H1 (cell line): Measurements from ENCODE around the gene PROSER3. TPM values are rescaled to one million over a fixed set of nuclear protein-coding genes. Genes with fewer than 3 reads are reported as not detected.

ENCODE experiments used
- CTCF ChIA-PET: fragments of 300-600 bp; sonication (Branson Sonifier 250); formaldehyde crosslinking; loops from one replicate; lab custom pipeline; 2021; ENCODE audit not compliant: partially characterized antibody; lab: Charles Lee
- POLR2A ChIA-PET: fragments of 300-600 bp; sonication (Branson Sonifier 250); formaldehyde crosslinking; loops from one replicate; lab custom pipeline; 2021; ENCODE audit warnings: inconsistent platforms; ENCODE audit not compliant: partially characterized antibody; lab: Charles Lee
- DNase-seq, 2 experiments: peaks; one replicate each; pipeline versions ENCODE4 v3.0.0 to v3.0.0-alpha.2; 2010 to 2022; ENCODE audit warnings: low spot score in 2 of 2, low read depth in 1 of 2, mixed read lengths in 1 of 2
- FAIRE-seq: peaks from 2 replicates; lab custom pipeline; 2011; peaks lifted over from hg19 to GRCh38; lab: Jason Lieb, UNC
- H2AFZ ChIP-seq: 2 replicates; pipeline ENCODE4 v1.8.1; 2012; ENCODE audit warnings: low read length, inconsistent platforms
- H2AK5ac ChIP-seq: 2 replicates; pipeline ENCODE4 v1.6.1; 2013; ENCODE audit warnings: low read depth, low read length
- H2BK120ac ChIP-seq: replicated peaks from 2 replicates; pipeline ENCODE3; 2013; ENCODE audit warnings: low read depth, low read length, inconsistent platforms
- H2BK12ac ChIP-seq: 2 replicates; pipeline ENCODE4 v1.6.1; 2013; ENCODE audit warnings: low read depth, low read length
- H2BK15ac ChIP-seq: 2 replicates; pipeline ENCODE4 v1.6.1; 2013; ENCODE audit warnings: low read length
- H2BK20ac ChIP-seq: 2 replicates; pipeline ENCODE4 v1.6.1; 2013; ENCODE audit warnings: low read length
- H2BK5ac ChIP-seq: 2 replicates; pipeline ENCODE4 v1.6.1; 2013; ENCODE audit warnings: low read depth, low read length
- H3K14ac ChIP-seq: 2 replicates; pipeline ENCODE4 v1.6.1; 2013; ENCODE audit warnings: inconsistent platforms; ENCODE audit not compliant: insufficient read length
- H3K18ac ChIP-seq: 2 replicates; pipeline ENCODE4 v1.6.1; 2013; ENCODE audit warnings: low read length; ENCODE audit errors: extremely low read depth
- H3K23ac ChIP-seq: 2 replicates; pipeline ENCODE4 v1.6.1; 2013; ENCODE audit warnings: inconsistent platforms; ENCODE audit not compliant: insufficient read length
- H3K23me2 ChIP-seq: 2 replicates; pipeline ENCODE4 v1.6.1; 2013; ENCODE audit warnings: low read depth, low read length
- H3K27ac ChIP-seq: 2 replicates; pipeline ENCODE4 v1.6.1; 2011; ENCODE audit warnings: low read depth, low read length, inconsistent platforms
- H3K27me3 ChIP-seq, 4 experiments: replicated peaks in 1 of 4; 1 replicate in 1 of 4; 2 replicates in 3 of 4; pipeline versions ENCODE4 v1.6.1 to v1.8.1; 2011 to 2013; ENCODE audit warnings: low read length in 3 of 4, mild to moderate bottlenecking in 3 of 4, inconsistent platforms in 2 of 4, mixed read lengths in 2 of 4, moderate library complexity in 1 of 4; ENCODE audit not compliant: control insufficient read depth in 3 of 4, insufficient read depth in 3 of 4; ENCODE audit errors: extremely low read depth in 1 of 4
- H3K36me3 ChIP-seq, 4 experiments: 2 replicates each; pipeline versions ENCODE4 v1.6.1 to v1.8.1; 2011 to 2013; ENCODE audit warnings: mild to moderate bottlenecking in 4 of 4, low read length in 3 of 4, moderate library complexity in 2 of 4, control low read depth in 1 of 4, inconsistent platforms in 1 of 4; ENCODE audit not compliant: insufficient read depth in 4 of 4, control insufficient read depth in 2 of 4
- H3K4ac ChIP-seq: replicated peaks from 2 replicates; pipeline ENCODE3; 2013; ENCODE audit warnings: low read length, low read depth, mixed read lengths, inconsistent platforms; ENCODE audit not compliant: insufficient read length
- H3K4me1 ChIP-seq, 4 experiments: replicated peaks in 1 of 4; 1 replicate in 1 of 4; 2 replicates in 3 of 4; pipeline versions ENCODE4 v1.6.1 to v1.8.1; 2011 to 2013; ENCODE audit warnings: low read length in 3 of 4, inconsistent platforms in 2 of 4, mixed read lengths in 1 of 4; ENCODE audit not compliant: insufficient read depth in 4 of 4, control insufficient read depth in 3 of 4
- H3K4me2 ChIP-seq, 2 experiments: 2 replicates each; pipeline versions ENCODE4 v1.6.1 to v1.8.1; 2011 to 2013; ENCODE audit warnings: low read depth in 2 of 2, low read length in 2 of 2, control low read depth in 1 of 2, inconsistent platforms in 1 of 2, mild to moderate bottlenecking in 1 of 2; ENCODE audit not compliant: insufficient read depth in 1 of 2
- H3K4me3 ChIP-seq, 4 experiments: fragments of 200-600, 300-600 bp in 1 of 4; sonication (generic), shearing (Covaris generic), sonication (Bioruptor Twin) in 1 of 4; 2 replicates each; pipeline versions ENCODE4 v1.5.1 to v1.8.1; 2011 to 2016; ENCODE audit warnings: low read length in 4 of 4, low read depth in 3 of 4, control low read depth in 2 of 4, inconsistent platforms in 2 of 4, mild to moderate bottlenecking in 2 of 4, mixed read lengths in 1 of 4, moderate library complexity in 1 of 4; ENCODE audit not compliant: insufficient read depth in 2 of 4; ENCODE audit errors: extremely low read depth in 1 of 4
- H3K56ac ChIP-seq: replicated peaks from 2 replicates; pipeline ENCODE3; 2013; ENCODE audit warnings: low read depth, mild to moderate bottlenecking, mixed read lengths, low read length, inconsistent platforms; ENCODE audit not compliant: insufficient read length
- H3K79me1 ChIP-seq: 2 replicates; pipeline ENCODE4 v1.6.1; 2013; ENCODE audit warnings: low read depth, low read length, control low read depth
- H3K79me2 ChIP-seq, 2 experiments: 2 replicates each; pipeline versions ENCODE4 v1.6.1 to v1.8.1; 2012 to 2013; ENCODE audit warnings: low read length in 2 of 2, mild to moderate bottlenecking in 2 of 2, inconsistent platforms in 1 of 2; ENCODE audit not compliant: insufficient read depth in 2 of 2, control insufficient read depth in 1 of 2
- H3K9ac ChIP-seq, 4 experiments: replicated peaks in 1 of 4; 1 replicate in 1 of 4; 2 replicates in 3 of 4; pipeline versions ENCODE4 v1.6.1 to v1.8.1; 2011 to 2013; ENCODE audit warnings: low read depth in 3 of 4, low read length in 3 of 4, control low read depth in 2 of 4, mild to moderate bottlenecking in 2 of 4, moderate library complexity in 2 of 4, inconsistent platforms in 1 of 4; ENCODE audit errors: extremely low read depth in 1 of 4
- H3K9me3 ChIP-seq, 2 experiments: 2 replicates each; pipeline versions ENCODE4 v1.6.1 to v1.8.1; 2012 to 2013; ENCODE audit warnings: mild to moderate bottlenecking in 2 of 2, moderate library complexity in 2 of 2, control low read depth in 1 of 2, inconsistent platforms in 1 of 2, low read depth in 1 of 2, low read length in 1 of 2, mixed read lengths in 1 of 2; ENCODE audit not compliant: insufficient read depth in 2 of 2
- H4K20me1 ChIP-seq, 2 experiments: replicated peaks in 1 of 2; 2 replicates each; pipeline versions ENCODE3 to v1.8.1; 2011 to 2013; ENCODE audit warnings: inconsistent platforms in 2 of 2, low read length in 2 of 2, mild to moderate bottlenecking in 1 of 2; ENCODE audit not compliant: insufficient read depth in 2 of 2, control insufficient read depth in 1 of 2
- H4K5ac ChIP-seq: 2 replicates; pipeline ENCODE4 v1.6.1; 2013; ENCODE audit warnings: low read length, low read depth, mixed read lengths, inconsistent platforms; ENCODE audit not compliant: insufficient read length
- H4K8ac ChIP-seq: 2 replicates; pipeline ENCODE4 v1.8.0; 2013; ENCODE audit warnings: mild to moderate bottlenecking, moderate library complexity, low read length, inconsistent platforms; ENCODE audit not compliant: insufficient read depth; ENCODE audit errors: extremely low read depth
- H4K91ac ChIP-seq: replicated peaks from 2 replicates; pipeline ENCODE3; 2013; ENCODE audit warnings: low read length, mixed read lengths, inconsistent platforms; ENCODE audit not compliant: insufficient read length
- WGBS, 2 experiments: shearing (Covaris generic) in 1 of 2; methylation state at CpG; one replicate each; pipeline versions ENCODE4 v1.1.6 to v1.1.7; 2013 to 2015; ENCODE audit warnings: low lambda C conversion rate in 2 of 2, mixed read lengths in 2 of 2, inconsistent platforms in 1 of 2, low coverage in 1 of 2, missing lambda C conversion rate in 1 of 2; ENCODE audit not compliant: insufficient replicate concordance in 2 of 2, insufficient coverage in 1 of 2, insufficient read length in 1 of 2; ENCODE audit errors: extremely low coverage in 1 of 2, missing lambda C conversion rate in 1 of 2; 5-methylcytosine and 5-hydroxymethylcytosine counted together
- long read RNA-seq, 2 experiments: library from RNA in 1 of 2; library from capped mRNA in 1 of 2; stranded (forward); transcript quantifications; one replicate each; pipeline ENCODE4 v2.0.0, GENCODE V29; 2021; ENCODE audit warnings: inconsistent platforms in 1 of 2
- polyA minus RNA-seq, 3 experiments: library from RNA; depleted of rRNA, polyadenylated mRNA; stranded (reverse); fragments of >200 nt; gene quantifications; 1 replicate in 2 of 3; 2 replicates in 1 of 3; pipeline ENCODE4 v1.2.3, GENCODE V29; 2011
- polyA plus RNA-seq, 7 experiments: library from polyadenylated mRNA; depleted of rRNA in 3 of 7; stranded (reverse) in 5 of 7; unstranded in 2 of 7; fragments of >200 nt in 5 of 7; fragments of 200-250 nt in 2 of 7; gene quantifications; 1 replicate in 5 of 7; 2 replicates in 1 of 7; 4 replicates in 1 of 7; pipeline versions ENCODE4 v1.2.1 to v1.2.3, GENCODE V29; 2011 to 2013; ENCODE audit warnings: missing spikeins in 2 of 7, mixed read lengths in 2 of 7
- total RNA-seq: library from RNA; stranded (reverse); fragmentation: NEBNext Ultra II Directional; extraction: Animal tissue kit (Norgen Biotek cat#: 25700); gene quantifications from 2 replicates; pipeline ENCODE4 v1.2.1, GENCODE V29; 2021

PROSER3 gene
- 20.8 and 28.9 TPM in 2 replicates for total RNA-seq
- 17.8 and 27.8 TPM in 2 replicates for polyA plus RNA-seq (2011; rRNA removed)
- 7.6 TPM for polyA plus RNA-seq (2011; cell fraction: cytosol; rRNA removed)
- 45.0 TPM for polyA plus RNA-seq (2011; cell fraction: nucleus; rRNA removed)
- 16.1 to 23.4 TPM (median 19.6 TPM) in 4 replicates for polyA plus RNA-seq (2012, experiment 1 of 2)
- 16.3 TPM for polyA plus RNA-seq (2012, experiment 2 of 2)
- 22.3 TPM for polyA plus RNA-seq (2013, experiment 1 of 2)
- polyA plus RNA-seq (2013, experiment 2 of 2), result 21.7 TPM
- polyA minus RNA-seq (2011; rRNA and poly(A)+ RNA removed), result 15.9 and 27.8 TPM in 2 replicates
- 19.3 TPM for polyA minus RNA-seq (2011; cell fraction: cytosol; rRNA and poly(A)+ RNA removed)
- polyA minus RNA-seq (2011; cell fraction: nucleus; rRNA and poly(A)+ RNA removed), result 19.8 TPM
- long read RNA-seq, experiment 1, partial matches to known transcripts, result 0 of 1 reads
- long read RNA-seq, experiment 1, other reads (novel, unspliced or antisense), result 1 of 1 reads
- long read RNA-seq, experiment 2, partial matches to known transcripts, result 0 of 3 reads
- long read RNA-seq, experiment 2, other reads (novel, unspliced or antisense), result 1 of 3 reads

GRCh38 chr19:35757749-35758608 is at the start of gene PROSER3:
TSS of gene PROSER3 (plus strand) at chr19:35758176. CDS start at chr19:35758216, 40 bp downstream.
- Histone ChIP-seq H3K14ac (peak within 1 kb of the TSS; percentile 4), H2BK120ac (peak within 1 kb of the TSS; percentile 36), H3K36me3 (peaks cover 0 to 13% (median 4%) of the 10 kb centered on the region in 4 experiments; a peak in 5 of 8 replicates), H2BK15ac (0 out of 2 replicates have a peak within 1 kb of the TSS, but pooled peaks have one; percentile 81), H3K56ac (peak within 1 kb of the TSS; percentile 90), H3K27ac (peak within 1 kb of the TSS; percentile 77; the same call in 1 of the 2 replicates), H3K27me3 (peaks cover 0 to 17% (median 11%) of the 10 kb centered on the region in 4 experiments; a peak in 5 of 7 replicates), H2AFZ (peak within 1 kb of the TSS; percentile 83; the same call in 1 of the 2 replicates), H3K23me2 (peaks cover 16% of the 10 kb centered on the region; the same call in 1 of the 2 replicates), H2BK20ac (no peak within 1 kb of the TSS), H2AK5ac (no peak within 1 kb of the TSS; the same call in 1 of the 2 replicates), H4K20me1 (peaks cover 0 to 6% of the 10 kb centered on the region in 2 experiments), H3K18ac (peak within 1 kb of the TSS; percentile 99), H3K23ac (no peak within 1 kb of the TSS), H3K9ac (peak within 1 kb of the TSS; percentile 61 to 90 (median 77)), H3K4me2 (peak within 1 kb of the TSS; percentile 95 to 98), H3K79me1 (peaks cover 4% of the 10 kb centered on the region), H3K9me3 (no peaks in the 10 kb centered on the region), H2BK5ac (peak within 1 kb of the TSS; percentile 99), H3K4ac (peak within 1 kb of the TSS; percentile 76), H3K4me1 (peaks cover 0 to 18% (median 11%) of the 10 kb centered on the region in 4 experiments; a peak in 5 of 7 replicates), H2BK12ac (0 out of 2 replicates have a peak within 1 kb of the TSS, but pooled peaks have one; percentile 92), H4K5ac (peak within 1 kb of the TSS; percentile 74), H3K4me3 (peak within 1 kb of the TSS; percentile 95 to 100 (median 98)), H4K8ac (peak within 1 kb of the TSS; percentile 93), H3K79me2 (peaks cover 0 to 6% of the 10 kb centered on the region in 2 experiments; a peak in 2 of 4 replicates), H4K91ac (peak within 1 kb of the TSS; percentile 99)
- DNase-seq (peak; percentile 97 to 98), FAIRE-seq (peak; percentile 92)
- WGBS, 2 experiments, result 1% methylated on average over 50 of the region's 53 CpGs; no CpG with 5 or more reads in 1 of the 2 experiments
- ChIA-PET POLR2A (interaction anchor here (0.8 to 2.6 kb wide), 8 partner anchors 7 to 27 kb away, joined by 3 to 23 read pairs (median 8); partner anchors contain the start of genes LIN37, PSENEN and U2AF1L4), CTCF (interaction anchor here (0.6 to 2.0 kb wide), 4 partner anchors 9 to 19 kb away, joined by 3 to 9 read pairs (median 3); partner anchors contain the start of gene LIN37)
